Activated B cell treated with CpG ODN at 0.5 μM for 24 hours (primary cell): ENCODE results near the gene LYPD5. TPM values are rescaled to one million over a fixed set of nuclear protein-coding genes. Genes with fewer than 3 reads are reported as not detected.

ENCODE experiments used
- ATAC-seq: fragments of 200-7000 bp; cut with Tn5 transposase; one replicate; pipeline ENCODE4 v1.10.0; 2021; ENCODE audit warnings: low read depth, mild to moderate bottlenecking, moderate library complexity
- CTCF ChIA-PET: fragments of 350-600 bp; sonication (Branson Sonifier 250); formaldehyde crosslinking; loops from one replicate; lab custom pipeline; 2021; ENCODE audit warnings: antibody characterized with exemption; lab: Charles Lee
- POLR2A ChIA-PET: fragments of 350-600 bp; sonication (Branson Sonifier 250); formaldehyde crosslinking; loops from one replicate; lab custom pipeline; 2021; ENCODE audit warnings: antibody characterized with exemption; lab: Charles Lee
- DNase-seq: peaks from one replicate; pipeline ENCODE4 v3.0.0; 2022
- H3K27ac Mint-ChIP-seq: one replicate; pipeline ENCODE4 v1.8.0; 2020; ENCODE audit warnings: mixed read lengths
- H3K27me3 Mint-ChIP-seq: one replicate; pipeline ENCODE4 v1.8.0; 2021; ENCODE audit warnings: mixed read lengths
- H3K36me3 Mint-ChIP-seq: one replicate; pipeline ENCODE4 v1.8.0; 2021; ENCODE audit warnings: low read depth, mixed read lengths
- H3K4me1 Mint-ChIP-seq: one replicate; pipeline ENCODE4 v1.8.0; 2021; ENCODE audit warnings: mixed read lengths
- H3K4me3 Mint-ChIP-seq: one replicate; pipeline ENCODE4 v1.8.0; 2020; ENCODE audit warnings: mild to moderate bottlenecking, mixed read lengths
- H3K9me3 Mint-ChIP-seq: one replicate; pipeline ENCODE4 v1.8.0; 2020; ENCODE audit warnings: mixed read lengths
- intact Hi-C: fragments of 100-400 bp; cut with micrococcal nuclease; formaldehyde crosslinking; loops from one replicate; pipeline ENCODE4 v1.15.1; 2024
- total RNA-seq: library from RNA; stranded (reverse); gene quantifications from 2 replicates; pipeline ENCODE4 v1.2.3, GENCODE V29; 2022
- TF ChIP-seq, protein P1 (sequence below): fragments of 200-600 bp; IDR thresholded peaks from one replicate; pipeline ENCODE4 v1.8.0; 2022; ENCODE audit warnings: antibody characterized with exemption, mild to moderate bottlenecking

LYPD5 gene
- total RNA-seq, 1 donor from 2014 or later, result 0.44 TPM

- ChIA-PET POLR2A (interaction anchor here (0.7 to 24.7 kb wide), 3 partner anchors 11 to 31 kb away, joined by 3 to 661 read pairs (median 355); partner anchors contain the start of gene KCNN4), CTCF (interaction anchor here (1.0 to 5.3 kb wide), 2 partner anchors 11 to 33 kb away, joined by 3 to 113 read pairs; partner anchors contain the start of gene KCNN4)
- Mint-ChIP-seq H3K36me3 (peaks cover 79% of the 10 kb centered on the region), H3K27ac (peak overlapping the region; percentile 90), H3K9me3 (no peaks in the 10 kb centered on the region), H3K4me1 (peaks cover 67% of the 10 kb centered on the region), H3K27me3 (no peaks in the 10 kb centered on the region), H3K4me3 (peak overlapping the region; percentile 17)
- no peak for ATAC-seq
- TF ChIP-seq, protein P1, sequence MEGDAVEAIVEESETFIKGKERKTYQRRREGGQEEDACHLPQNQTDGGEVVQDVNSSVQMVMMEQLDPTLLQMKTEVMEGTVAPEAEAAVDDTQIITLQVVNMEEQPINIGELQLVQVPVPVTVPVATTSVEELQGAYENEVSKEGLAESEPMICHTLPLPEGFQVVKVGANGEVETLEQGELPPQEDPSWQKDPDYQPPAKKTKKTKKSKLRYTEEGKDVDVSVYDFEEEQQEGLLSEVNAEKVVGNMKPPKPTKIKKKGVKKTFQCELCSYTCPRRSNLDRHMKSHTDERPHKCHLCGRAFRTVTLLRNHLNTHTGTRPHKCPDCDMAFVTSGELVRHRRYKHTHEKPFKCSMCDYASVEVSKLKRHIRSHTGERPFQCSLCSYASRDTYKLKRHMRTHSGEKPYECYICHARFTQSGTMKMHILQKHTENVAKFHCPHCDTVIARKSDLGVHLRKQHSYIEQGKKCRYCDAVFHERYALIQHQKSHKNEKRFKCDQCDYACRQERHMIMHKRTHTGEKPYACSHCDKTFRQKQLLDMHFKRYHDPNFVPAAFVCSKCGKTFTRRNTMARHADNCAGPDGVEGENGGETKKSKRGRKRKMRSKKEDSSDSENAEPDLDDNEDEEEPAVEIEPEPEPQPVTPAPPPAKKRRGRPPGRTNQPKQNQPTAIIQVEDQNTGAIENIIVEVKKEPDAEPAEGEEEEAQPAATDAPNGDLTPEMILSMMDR, result no peak
- intact Hi-C loops, result loop anchor here (10.0 kb wide), 1 partner anchor 194 kb away; no protein-coding TSS in a partner anchor
- no peak for DNase-seq
Measured at GRCh38 chr19:43748685-43749084, 53.6 kb downstream of the LYPD5 start.

- Mint-ChIP-seq H3K27me3 (no peaks in the 10 kb centered on the region), H3K27ac (peak overlapping the region; percentile 90), H3K4me3 (peak overlapping the region; percentile 50), H3K4me1 (peaks cover 62% of the 10 kb centered on the region), H3K36me3 (peaks cover 82% of the 10 kb centered on the region), H3K9me3 (no peaks in the 10 kb centered on the region)
- TF ChIP-seq, protein P1, result no peak
- DNase-seq (no peak), ATAC-seq (no peak)
- CTCF ChIA-PET, result interaction anchor here (1.0 to 5.3 kb wide), 3 partner anchors 11 to 33 kb away, joined by 3 to 113 read pairs (median 50); partner anchors contain the start of gene KCNN4
- POLR2A ChIA-PET, result interaction anchor here (0.7 to 24.7 kb wide), 3 partner anchors 11 to 31 kb away, joined by 3 to 661 read pairs (median 355); partner anchors contain the start of gene KCNN4
- intact Hi-C loops, result loop anchor here (10.0 kb wide), 1 partner anchor 193 kb away; no protein-coding TSS in a partner anchor
Measured at GRCh38 chr19:43748205-43748594, 54.0 kb downstream of the LYPD5 start.

GRCh38 chr19:43747557-43748204 is 54.6 kb downstream of the LYPD5 start:
- TF ChIP-seq, protein P1, result no peak
- ChIA-PET POLR2A (interaction anchor here (0.6 to 24.7 kb wide), 7 partner anchors 12 to 516 kb away, joined by 3 to 661 read pairs (median 6); partner anchors contain the start of gene KCNN4), CTCF (interaction anchor here (1.0 to 5.3 kb wide), 4 partner anchors 12 to 62 kb away, joined by 3 to 113 read pairs (median 47); partner anchors contain the start of gene KCNN4)
- intact Hi-C loops, result loop anchor here (10.0 kb wide), 1 partner anchor 193 kb away; no protein-coding TSS in a partner anchor
- H3K36me3 Mint-ChIP-seq, result peaks cover 83% of the 10 kb centered on the region
- H3K27ac Mint-ChIP-seq, result peak overlapping the region; percentile 90
- H3K9me3 Mint-ChIP-seq, result no peaks in the 10 kb centered on the region
- peak overlapping the region; percentile 50 for H3K4me3 Mint-ChIP-seq
- H3K4me1 Mint-ChIP-seq, result peaks cover 57% of the 10 kb centered on the region
- H3K27me3 Mint-ChIP-seq, result no peaks in the 10 kb centered on the region
- peak; percentile 50 for ATAC-seq
- DNase-seq, result no peak

Other genes with a start within 250 kb of the LYPD5 start
- gene XRCC1, start 226.9 kb downstream of the LYPD5 start, total RNA-seq, result 31.9 and 34.5 TPM in 2 replicates
- 1.9 and 2.1 TPM in 2 replicates for gene PINLYP, start 226.6 kb downstream of the LYPD5 start, total RNA-seq
- 13.1 and 14.1 TPM in 2 replicates for gene IRGQ, start 206.3 kb downstream of the LYPD5 start, total RNA-seq
- 14.5 and 17.3 TPM in 2 replicates for gene ZNF576, start 205.9 kb downstream of the LYPD5 start, total RNA-seq
- 0.29 and 0.42 TPM in 2 replicates for gene SRRM5, start 190.4 kb downstream of the LYPD5 start, total RNA-seq
- gene ZNF428, start 182.8 kb downstream of the LYPD5 start, total RNA-seq, result 26.2 and 29.1 TPM in 2 replicates
- 0.95 TPM in 1 of 2 replicates, not detected in the other for gene CADM4, start 162.6 kb downstream of the LYPD5 start, total RNA-seq
- gene PLAUR, start 132.3 kb downstream of the LYPD5 start, total RNA-seq, result 0.66 and 0.71 TPM in 2 replicates
- gene IRGC, start 86.4 kb downstream of the LYPD5 start, total RNA-seq, result not detected in 2 replicates
- 91.2 and 105 TPM in 2 replicates for gene SMG9, start 47.5 kb downstream of the LYPD5 start, total RNA-seq
- gene KCNN4, start 21.5 kb downstream of the LYPD5 start, total RNA-seq, result 137 and 154 TPM in 2 replicates
- gene ZNF283, start 24.9 kb upstream of the LYPD5 start, total RNA-seq, result 10.4 and 13.0 TPM in 2 replicates
- 1.7 and 1.9 TPM in 2 replicates for gene ZNF404, start 81.5 kb upstream of the LYPD5 start, total RNA-seq
- gene ZNF45, start 132.8 kb upstream of the LYPD5 start, total RNA-seq, result 17.2 and 19.1 TPM in 2 replicates
- 2.6 TPM in 2 replicates for gene ZNF221, start 148.8 kb upstream of the LYPD5 start, total RNA-seq
- 7.0 and 9.4 TPM in 2 replicates for gene ZNF155, start 181.7 kb upstream of the LYPD5 start, total RNA-seq
- 12.1 and 15.0 TPM in 2 replicates for gene ZNF230, start 200.5 kb upstream of the LYPD5 start, total RNA-seq
- gene ZNF222, start 222.9 kb upstream of the LYPD5 start, total RNA-seq, result 6.0 and 6.7 TPM in 2 replicates
- gene ZNF223, start 249.6 kb upstream of the LYPD5 start, total RNA-seq, result 3.6 and 4.5 TPM in 2 replicates